ENCODE data around the gene FOXO1.
"Not testable (repeated sequence)": the region's sequence is repeated elsewhere in the genome, so short reads cannot be mapped to it uniquely, and the experiment has no call there.

Gene FOXO1

GRCh38 chr13:40668335-40668734, 1.9 kb upstream of the FOXO1 start:
- Mint-ChIP-seq H3K36me3 (ENCODE audit: low read depth) (no peaks in the 10 kb centered on the region), H3K4me1 (peaks cover 31% of the 10 kb centered on the region), H3K4me3 (peak overlapping the region; percentile 90), H3K9me3 (no peaks in the 10 kb centered on the region), H3K27me3 (ENCODE audit: low read depth, poor library complexity) (peaks cover 36% of the 10 kb centered on the region), H3K27ac (no peak overlapping the region)
- TF ChIP-seq, protein P1, sequence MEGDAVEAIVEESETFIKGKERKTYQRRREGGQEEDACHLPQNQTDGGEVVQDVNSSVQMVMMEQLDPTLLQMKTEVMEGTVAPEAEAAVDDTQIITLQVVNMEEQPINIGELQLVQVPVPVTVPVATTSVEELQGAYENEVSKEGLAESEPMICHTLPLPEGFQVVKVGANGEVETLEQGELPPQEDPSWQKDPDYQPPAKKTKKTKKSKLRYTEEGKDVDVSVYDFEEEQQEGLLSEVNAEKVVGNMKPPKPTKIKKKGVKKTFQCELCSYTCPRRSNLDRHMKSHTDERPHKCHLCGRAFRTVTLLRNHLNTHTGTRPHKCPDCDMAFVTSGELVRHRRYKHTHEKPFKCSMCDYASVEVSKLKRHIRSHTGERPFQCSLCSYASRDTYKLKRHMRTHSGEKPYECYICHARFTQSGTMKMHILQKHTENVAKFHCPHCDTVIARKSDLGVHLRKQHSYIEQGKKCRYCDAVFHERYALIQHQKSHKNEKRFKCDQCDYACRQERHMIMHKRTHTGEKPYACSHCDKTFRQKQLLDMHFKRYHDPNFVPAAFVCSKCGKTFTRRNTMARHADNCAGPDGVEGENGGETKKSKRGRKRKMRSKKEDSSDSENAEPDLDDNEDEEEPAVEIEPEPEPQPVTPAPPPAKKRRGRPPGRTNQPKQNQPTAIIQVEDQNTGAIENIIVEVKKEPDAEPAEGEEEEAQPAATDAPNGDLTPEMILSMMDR (IDR thresholded peaks at IDR 0.05), result peak; percentile 26
- peak; percentile 13 for DNase-seq

- TF ChIP-seq, protein P1 (IDR thresholded peaks at IDR 0.05), result no peak
- Mint-ChIP-seq H3K4me1 (peaks cover 30% of the 10 kb centered on the region), H3K9me3 (no peaks in the 10 kb centered on the region), H3K27me3 (ENCODE audit: low read depth, poor library complexity) (peaks cover 44% of the 10 kb centered on the region), H3K4me3 (peak overlapping the region; percentile 90), H3K27ac (no peak overlapping the region), H3K36me3 (ENCODE audit: low read depth) (no peaks in the 10 kb centered on the region)
- peak; percentile 15 for DNase-seq
Measured at GRCh38 chr13:40667622-40667978, 1.2 kb upstream of the FOXO1 start.

DNA sequence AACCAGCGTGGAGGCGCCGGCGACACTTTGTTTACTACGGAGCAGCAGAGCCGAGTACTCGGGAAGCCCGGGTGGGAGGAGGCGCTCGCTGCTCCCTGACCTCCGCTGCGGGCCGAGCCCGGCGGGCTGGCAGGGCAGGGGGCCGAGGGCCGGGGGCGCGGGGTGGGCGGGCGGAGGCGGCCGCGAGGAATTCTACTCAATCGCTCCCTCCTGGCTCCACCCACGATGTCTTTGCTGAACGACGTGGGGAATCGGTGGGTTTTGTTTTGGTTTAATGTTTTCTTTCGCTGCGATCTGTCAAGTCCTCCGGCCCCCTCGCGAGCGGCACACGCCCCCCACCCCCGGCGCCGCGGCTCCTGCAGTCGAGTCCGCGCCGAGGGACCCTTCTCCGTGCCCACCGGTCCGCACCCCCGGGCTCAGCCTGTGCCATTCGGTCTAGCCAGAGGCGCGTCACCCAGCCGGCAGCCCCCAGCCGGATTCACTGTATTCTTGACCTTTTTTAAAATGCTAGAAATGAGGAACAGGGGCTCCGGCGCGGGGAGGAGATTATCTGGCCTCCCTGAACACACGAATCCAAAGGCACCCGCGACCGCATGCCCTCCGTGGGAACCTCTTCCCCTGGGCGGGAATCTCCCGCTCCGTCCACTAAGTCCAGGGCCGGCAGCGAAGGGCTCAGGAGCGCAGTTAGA, 636 bp upstream of the FOXO1 start:
- TF ChIP-seq, protein P1 (IDR thresholded peaks at IDR 0.05), result no peak
- no peak overlapping the region for H3K27ac Mint-ChIP-seq

GRCh38 chr13:40665126-40666044, 1.1 kb downstream of the FOXO1 start:
- Mint-ChIP-seq H3K27me3 (ENCODE audit: low read depth, poor library complexity) (peaks cover 52% of the 10 kb centered on the region), H3K9me3 (peaks cover 6% of the 10 kb centered on the region), H3K4me3 (peak overlapping the region; percentile 85), H3K4me1 (peaks cover 31% of the 10 kb centered on the region), H3K27ac (no peak overlapping the region), H3K36me3 (ENCODE audit: low read depth) (no peaks in the 10 kb centered on the region)
- DNase-seq, result peak; percentile 58
- TF ChIP-seq, protein P1 (IDR thresholded peaks at IDR 0.05), result no peak

More for the DNA sequence above, 636 bp upstream of the FOXO1 start:
- Mint-ChIP-seq H3K4me1 (peaks cover 28% of the 10 kb centered on the region), H3K4me3 (peak overlapping the region; percentile 90), H3K9me3 (no peaks in the 10 kb centered on the region), H3K36me3 (ENCODE audit: low read depth) (no peaks in the 10 kb centered on the region), H3K27me3 (ENCODE audit: low read depth, poor library complexity) (peaks cover 48% of the 10 kb centered on the region)
- peak; percentile 76 for DNase-seq

DNA sequence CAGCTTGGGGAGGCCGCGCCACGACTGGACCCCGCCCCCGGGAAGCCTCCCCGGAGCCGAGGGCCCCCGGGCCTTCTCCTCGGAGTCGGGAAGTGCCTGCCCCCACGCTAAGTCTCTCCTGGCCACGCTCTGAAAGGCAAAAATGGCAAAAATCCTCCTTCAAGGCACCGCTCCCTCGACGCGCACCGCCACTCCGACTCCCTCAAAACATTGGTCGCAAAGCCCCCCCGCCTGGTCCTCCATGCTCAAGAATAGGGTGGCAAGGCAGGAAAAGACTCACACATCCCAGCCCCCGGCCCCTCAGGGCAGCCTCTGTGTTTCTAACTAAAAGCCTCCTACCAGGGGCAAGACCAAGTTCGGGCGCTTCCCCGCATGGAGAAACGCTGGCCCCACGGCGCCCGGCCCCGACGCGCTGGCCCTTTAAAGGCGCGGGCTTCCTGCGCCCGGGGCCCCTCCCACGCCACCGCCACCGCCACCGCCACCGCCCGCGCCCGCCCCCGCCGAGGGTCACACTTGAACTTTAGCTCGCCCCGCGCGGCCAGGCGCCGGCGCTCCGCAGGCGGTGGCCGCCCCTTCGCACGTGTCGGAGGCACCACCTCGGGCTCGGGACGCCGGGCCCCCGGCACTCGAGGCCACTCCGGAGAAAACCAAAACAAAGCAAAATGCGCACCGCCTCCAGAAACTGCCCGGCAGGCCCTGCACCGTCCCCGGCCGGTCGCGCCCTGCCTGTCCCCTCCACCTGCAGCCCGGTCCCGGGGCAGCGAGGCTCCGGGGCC, 1.9 kb downstream of the FOXO1 start:
- Mint-ChIP-seq H3K36me3 (ENCODE audit: low read depth) (no peaks in the 10 kb centered on the region), H3K27me3 (ENCODE audit: low read depth, poor library complexity) (peaks cover 52% of the 10 kb centered on the region), H3K4me1 (peaks cover 39% of the 10 kb centered on the region), H3K9me3 (peaks cover 6% of the 10 kb centered on the region), H3K4me3 (peak overlapping the region; percentile 90), H3K27ac (no peak overlapping the region)
- TF ChIP-seq, protein P1 (IDR thresholded peaks at IDR 0.05), result no peak
- DNase-seq, result peak; percentile 71

DNA sequence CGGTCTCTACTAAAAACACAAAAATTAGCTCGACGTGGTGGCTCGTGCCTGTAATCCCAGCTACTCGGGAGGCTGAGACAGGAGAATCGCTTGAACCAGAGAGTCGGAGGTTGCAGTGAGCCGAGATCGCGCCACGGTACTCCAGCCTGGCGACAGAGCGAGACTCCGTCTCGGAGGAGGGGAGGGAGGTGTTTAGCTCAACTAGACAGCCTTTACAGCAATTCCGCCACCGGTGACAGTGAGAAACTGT, 2.4 kb downstream of the FOXO1 start:
- Mint-ChIP-seq H3K27me3 (ENCODE audit: low read depth, poor library complexity) (peaks cover 52% of the 10 kb centered on the region), H3K4me1 (peaks cover 41% of the 10 kb centered on the region), H3K4me3 (peak overlapping the region; percentile 90)
- H3K36me3 Mint-ChIP-seq (ENCODE audit: low read depth); H3K9me3 Mint-ChIP-seq; H3K27ac Mint-ChIP-seq; DNase-seq: not testable (repeated sequence)

All from nephron progenitor cell (in vitro differentiated cells).